Measurements from ENCODE around the gene FAM83E. TPM values are rescaled to one million over a fixed set of nuclear protein-coding genes. Genes with fewer than 3 reads are reported as not detected.
"Not testable (repeated sequence)": the region's sequence is repeated elsewhere in the genome, so short reads cannot be mapped to it uniquely, and the experiment has no call there.

The FAM83E gene
- total and polyA plus RNA-seq, 10 of the 15 experiments (the other 5 are each of a cell fraction or from before 2014, with no cell fraction given): 0.14 to 2.5 (median 0.33) TPM; not detected in 4

- Histone ChIP-seq H4K20me1 (ENCODE audit: control insufficient read depth, insufficient read depth) (no peaks in the 10 kb centered on the region), H3K27ac (ENCODE audit: control insufficient read depth, insufficient read depth) (no peak overlapping the region), H2AFZ (ENCODE audit: control insufficient read depth, low read depth, low read length) (no peak overlapping the region), H3K36me3 (ENCODE audit: control insufficient read depth in 2 of 2, insufficient read depth in 2 of 2, low read length in 1 of 2) (no peaks in the 10 kb centered on the region), H3K9me3 (replicated peaks; ENCODE audit: control insufficient read depth, insufficient read depth, low read length) (no peaks in the 10 kb centered on the region), H3K9ac (ENCODE audit: control insufficient read depth, insufficient read depth, low read length) (no peak overlapping the region), H3K4me3 (no peak overlapping the region), H3K27me3 (replicated peaks in 1 of 2; ENCODE audit: control insufficient read depth in 2 of 2, insufficient read depth in 2 of 2, low read length in 1 of 2) (no peaks in the 10 kb centered on the region), H3K4me1 (ENCODE audit: control insufficient read depth, insufficient read depth, low read length) (peaks cover 4% of the 10 kb centered on the region), H3K4me2 (ENCODE audit: control insufficient read depth, insufficient read depth) (no peak overlapping the region), H3K79me2 (ENCODE audit: control insufficient read depth, insufficient read depth, low read length) (no peaks in the 10 kb centered on the region)
- DNase-seq (ENCODE audit: low read depth, low spot score) (no peak), FAIRE-seq (no peak), ATAC-seq (no peak)
- SMC1A ChIA-PET (ENCODE audit: uncharacterized antibody, unreplicated experiment): interaction anchor here (1.3 kb wide), 1 partner anchor 26 kb away, joined by 4 read pairs; no protein-coding TSS in a partner anchor
- RAD21 ChIA-PET (ENCODE audit: unreplicated experiment): interaction anchor here (1.1 kb wide), 1 partner anchor 27 kb away, joined by 3 read pairs; no protein-coding TSS in a partner anchor
- POLR2A ChIA-PET: no interaction called here
- in situ Hi-C loops (cut with MboI): loop anchor here (5.0 kb wide), 1 partner anchor 75 kb away; no protein-coding TSS in a partner anchor
- intact Hi-C loops (cut with micrococcal nuclease; ENCODE audit: unreplicated experiment): no loop called here
- 50% methylated on average over 2 of the region's 2 CpGs for WGBS (ENCODE audit: insufficient coverage, insufficient replicate concordance, low lambda C conversion rate, missing lambda C conversion rate)
- no peak for TF ChIP-seq EGR1 (IDR thresholded peaks at IDR 0.05; ENCODE audit: borderline replicate concordance in 1 of 2, low read depth in 2 of 2, low read length in 2 of 2)
- TF ChIP-seq SREBF1 (IDR thresholded peaks at IDR 0.05; ENCODE audit: low read length): no peak
- BruUV-seq (replicated peaks): no TSS peak
- CTCF ChIA-PET: interaction anchor here (1.2 to 9.9 kb wide), 5 partner anchors 8 to 261 kb away, joined by 3 to 155 read pairs (median 11); no protein-coding TSS in a partner anchor
These were observed 32.7 kb downstream of the FAM83E start for GRCh38 chr19:48582168-48582567.

- Histone ChIP-seq H3K27ac (ENCODE audit: control insufficient read depth, insufficient read depth) (no peak overlapping the region), H3K79me2 (ENCODE audit: control insufficient read depth, insufficient read depth, low read length) (no peaks in the 10 kb centered on the region), H3K36me3 (ENCODE audit: control insufficient read depth in 2 of 2, insufficient read depth in 2 of 2, low read length in 1 of 2) (no peaks in the 10 kb centered on the region), H2AFZ (ENCODE audit: control insufficient read depth, low read depth, low read length) (no peak overlapping the region), H3K4me1 (ENCODE audit: control insufficient read depth, insufficient read depth, low read length) (peaks cover under 1% of the 10 kb centered on the region; the same call in 1 of the 2 replicates), H3K27me3 (replicated peaks in 1 of 2; ENCODE audit: control insufficient read depth in 2 of 2, insufficient read depth in 2 of 2, low read length in 1 of 2) (no peaks in the 10 kb centered on the region), H4K20me1 (ENCODE audit: control insufficient read depth, insufficient read depth) (no peaks in the 10 kb centered on the region), H3K4me3 (no peak overlapping the region), H3K9ac (ENCODE audit: control insufficient read depth, insufficient read depth, low read length) (no peak overlapping the region), H3K4me2 (ENCODE audit: control insufficient read depth, insufficient read depth) (no peak overlapping the region), H3K9me3 (replicated peaks; ENCODE audit: control insufficient read depth, insufficient read depth, low read length) (no peaks in the 10 kb centered on the region)
- ChIA-PET CTCF (interaction anchor here (0.6 kb wide), 1 partner anchor 96 kb away, joined by 3 read pairs; no protein-coding TSS in a partner anchor), SMC1A (ENCODE audit: uncharacterized antibody, unreplicated experiment) (no interaction called here), POLR2A (interaction anchor here (0.7 kb wide), 1 partner anchor 746 kb away, joined by 3 read pairs; no protein-coding TSS in a partner anchor), RAD21 (ENCODE audit: unreplicated experiment) (no interaction called here)
- no peak for DNase-seq (ENCODE audit: low read depth, low spot score)
- WGBS (ENCODE audit: insufficient coverage, insufficient replicate concordance, low lambda C conversion rate, missing lambda C conversion rate): 32% methylated on average over 3 of the region's 3 CpGs
- no TSS peak for BruUV-seq (replicated peaks)
- in situ Hi-C loops (cut with MboI) (no loop called here), intact Hi-C loops (cut with micrococcal nuclease; ENCODE audit: unreplicated experiment) (no loop called here)
- ATAC-seq: no peak
- no peak for FAIRE-seq
- TF ChIP-seq ZBED1 (IDR thresholded peaks at IDR 0.05; ENCODE audit: borderline replicate concordance) (no peak), CBX5 (IDR thresholded peaks at IDR 0.05; ENCODE audit: low read depth) (no peak), SREBF2 (IDR thresholded peaks at IDR 0.05; ENCODE audit: low read length) (no peak), RFX5 (IDR thresholded peaks at IDR 0.05; ENCODE audit: low read depth, low read length) (no peak)
These were observed 36.0 kb downstream of the FAM83E start for GRCh38 chr19:48578891-48579290.

GRCh38 chr19:48577908-48578307 lies 37.0 kb downstream of the FAM83E start:
- H3K79me2 ChIP-seq (ENCODE audit: control insufficient read depth, insufficient read depth, low read length); H2AFZ ChIP-seq (ENCODE audit: control insufficient read depth, low read depth, low read length); H3K4me2 ChIP-seq (ENCODE audit: control insufficient read depth, insufficient read depth); H3K4me1 ChIP-seq (ENCODE audit: control insufficient read depth, insufficient read depth, low read length); FAIRE-seq; H3K27me3 ChIP-seq (replicated peaks in 1 of 2; ENCODE audit: control insufficient read depth in 2 of 2, insufficient read depth in 2 of 2, low read length in 1 of 2); SMC1A ChIA-PET (ENCODE audit: uncharacterized antibody, unreplicated experiment); H3K9me3 ChIP-seq (replicated peaks; ENCODE audit: control insufficient read depth, insufficient read depth, low read length); POLR2A ChIA-PET; H3K27ac ChIP-seq (ENCODE audit: control insufficient read depth, insufficient read depth); in situ Hi-C loops (cut with MboI); H3K9ac ChIP-seq (ENCODE audit: control insufficient read depth, insufficient read depth, low read length); intact Hi-C loops (cut with micrococcal nuclease; ENCODE audit: unreplicated experiment); H3K36me3 ChIP-seq (ENCODE audit: control insufficient read depth in 2 of 2, insufficient read depth in 2 of 2, low read length in 1 of 2); DNase-seq (ENCODE audit: low read depth, low spot score); ATAC-seq; H4K20me1 ChIP-seq (ENCODE audit: control insufficient read depth, insufficient read depth); BruUV-seq (replicated peaks); H3K4me3 ChIP-seq: not testable (repeated sequence)
- ChIA-PET CTCF (interaction anchor here (1.3 kb wide), 1 partner anchor 264 kb away, joined by 4 read pairs; no protein-coding TSS in a partner anchor), RAD21 (ENCODE audit: unreplicated experiment) (interaction anchor here (0.8 kb wide), 1 partner anchor 72 kb away, joined by 4 read pairs; no protein-coding TSS in a partner anchor)
- WGBS (ENCODE audit: insufficient coverage, insufficient replicate concordance, low lambda C conversion rate, missing lambda C conversion rate): 75% methylated on average over 7 of the region's 7 CpGs

Measured in GM12878 (cell line).